Kidney glomerular epithelial cell (primary cell): ENCODE data around the gene MRAP2.

ENCODE experiments used
- DNase-seq: peaks from one replicate; lab custom pipeline; 2025; lab: John Stamatoyannopoulos, UW

The MRAP2 gene

DNA sequence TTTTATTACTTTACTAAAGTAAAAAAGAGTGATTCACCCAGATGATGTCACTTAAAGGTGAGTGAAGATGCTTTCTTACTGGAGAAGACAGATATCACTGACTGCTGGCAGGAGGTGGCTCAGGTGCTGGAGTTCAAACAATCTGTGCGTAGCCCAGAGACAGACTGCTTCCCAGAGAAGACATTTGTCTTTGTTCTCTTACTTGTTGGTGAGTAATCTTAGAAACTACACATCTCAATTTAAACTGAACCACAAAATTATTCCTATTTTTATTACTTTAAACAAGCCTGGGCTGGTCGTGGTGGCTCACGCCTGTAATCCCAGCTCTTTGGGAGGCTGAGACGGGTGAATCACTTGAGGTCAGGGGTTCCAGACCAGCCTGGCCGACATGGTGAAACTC, 101.7 kb downstream of the MRAP2 start:
- no peak for DNase-seq

DNA sequence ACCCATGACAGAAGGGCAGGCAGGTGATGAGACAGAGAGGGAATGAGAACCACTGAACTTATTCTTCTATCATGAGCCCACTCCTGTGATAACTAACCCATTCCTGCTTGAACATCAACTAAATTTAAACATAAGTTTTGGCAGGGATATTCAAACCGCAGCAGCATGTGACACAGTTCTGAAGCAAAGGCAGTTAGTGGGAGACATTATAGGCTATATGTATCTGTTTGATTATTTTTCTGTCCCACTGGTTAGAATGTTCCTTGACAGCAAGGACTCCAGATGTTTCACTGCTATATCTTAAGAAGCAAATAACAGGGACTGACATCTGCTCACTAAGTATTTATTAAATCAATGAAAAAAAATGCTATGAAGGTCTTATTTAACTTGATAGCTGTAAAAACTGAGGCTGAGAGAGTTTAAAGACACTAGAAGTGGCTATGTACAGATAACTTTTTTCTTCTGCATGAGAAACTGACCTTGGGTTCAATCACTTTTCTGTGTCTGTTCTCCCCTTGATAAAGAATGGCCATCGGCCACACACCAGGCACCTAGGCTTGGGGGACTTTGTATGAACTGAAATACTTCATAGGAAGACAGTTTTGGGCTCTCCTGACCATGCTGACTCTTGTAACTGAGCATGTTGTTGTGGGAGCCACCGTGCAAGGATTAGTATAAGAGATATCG, 102.9 kb downstream of the MRAP2 start:
- no peak for DNase-seq

DNA sequence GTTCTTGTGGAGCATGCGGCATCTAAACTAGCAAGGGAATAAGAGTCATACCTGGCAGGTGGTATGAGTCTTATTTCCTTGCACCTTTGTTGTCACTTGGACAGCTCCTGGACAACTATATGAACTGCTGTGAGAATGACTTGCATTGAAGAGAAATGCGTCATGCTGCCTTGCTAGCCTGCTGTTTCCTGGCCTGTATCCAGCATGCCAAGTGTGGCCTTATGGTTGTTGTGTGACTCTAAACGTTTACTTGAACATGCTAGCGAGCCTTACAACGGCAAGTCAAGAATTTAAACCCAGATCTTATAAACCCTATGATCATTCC, 103.4 kb downstream of the MRAP2 start:
- DNase-seq = no peak

DNA sequence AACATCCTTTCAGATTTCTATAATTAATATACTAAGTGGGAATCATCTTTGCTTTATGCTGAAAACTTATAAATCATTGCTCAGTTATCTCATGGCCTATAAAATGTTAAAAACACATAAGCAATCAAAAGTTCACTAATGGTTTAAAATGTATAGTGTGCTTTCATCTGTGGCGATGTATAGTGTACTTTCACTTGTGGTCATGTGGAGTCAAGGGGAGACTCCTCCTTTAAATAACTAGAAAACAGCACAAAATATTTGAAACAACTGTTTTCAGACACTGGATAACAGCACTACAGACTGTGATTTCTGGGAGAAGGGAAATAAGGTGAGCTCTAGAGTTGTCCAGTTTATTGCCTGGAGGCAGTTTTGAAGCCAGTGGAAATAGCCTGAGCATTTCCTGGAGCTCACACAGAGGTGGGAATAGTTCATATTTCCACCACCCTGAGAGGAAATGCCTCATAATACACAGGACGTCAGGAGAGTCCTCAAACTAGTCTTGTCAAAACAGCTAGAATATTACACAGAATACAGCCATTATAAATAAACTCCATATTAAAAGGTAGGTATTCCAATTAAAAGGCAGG, 104.5 kb downstream of the MRAP2 start:
- no peak for DNase-seq

DNA sequence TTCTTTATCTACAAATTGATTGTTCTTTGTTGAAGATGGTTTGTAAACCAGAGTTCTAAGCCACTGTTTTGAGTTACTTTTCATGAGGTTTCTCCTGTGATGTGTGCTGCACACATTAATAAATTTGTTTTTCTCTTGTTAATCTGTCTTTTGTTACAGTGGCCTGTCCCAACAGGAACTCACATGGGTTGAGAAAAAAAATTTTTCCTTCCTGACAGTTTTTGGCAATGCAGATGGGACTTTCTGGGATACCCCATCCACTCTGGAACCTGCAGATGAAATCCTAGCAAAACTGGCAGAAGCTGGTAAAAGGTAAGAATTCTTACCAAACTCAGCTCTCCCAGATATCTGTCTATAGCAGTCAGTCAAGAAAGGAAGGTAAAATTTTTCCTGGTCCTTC, 105.7 kb downstream of the MRAP2 start:
- no peak for DNase-seq
